PFSK-1 (cell line): ENCODE results near the gene NFIA.

Experiments used
- POLR2AphosphoS5 ChIP-seq: IDR thresholded peaks from 2 replicates; pipeline ENCODE4 v1.6.1; 2012; ENCODE audit warnings: low read depth, mild to moderate bottlenecking, control low read depth, low read length, moderate library complexity
- REST ChIP-seq, 2 experiments: IDR thresholded peaks; 2 replicates each; pipeline versions ENCODE4 v1.6.1 to v1.8.0; 2011 to 2012; ENCODE audit warnings: low read depth in 2 of 2, low read length in 2 of 2, control low read depth in 1 of 2, inconsistent platforms in 1 of 2, mild to moderate bottlenecking in 1 of 2, moderate library complexity in 1 of 2; ENCODE audit not compliant: insufficient read depth in 1 of 2
- TAF1 ChIP-seq: IDR thresholded peaks from 2 replicates; pipeline ENCODE4 v1.6.1; 2012; ENCODE audit warnings: low read length, control low read depth, borderline replicate concordance; ENCODE audit not compliant: insufficient read depth

- TF ChIP-seq TAF1 (no peak), REST (IDR thresholded peaks at IDR 0.05; ENCODE audit: insufficient read depth in 1 of 2, low read depth in 2 of 2, low read length in 2 of 2) (no peak), POLR2AphosphoS5 (no peak)
Measured at GRCh38 chr1:61058483-61059245, 23.7 kb upstream of the NFIA start.
